OCI-LY1 (cell line): ENCODE results near the gene ZP3.

ENCODE experiments used
- EZH2 ChIP-seq: fragments of 200-600 bp; sonication (generic), shearing (Covaris generic); IDR thresholded peaks from 2 replicates; pipeline ENCODE4 v1.8.0; 2017; ENCODE audit warnings: borderline replicate concordance, mixed run types, mild to moderate bottlenecking, antibody characterized with exemption, low read length, moderate library complexity, mixed read lengths
- TF ChIP-seq, protein P1 (sequence below): fragments of 200-600 bp; sonication (generic), shearing (Covaris generic); IDR thresholded peaks from 2 replicates; pipeline ENCODE4 v1.5.1; 2017; ENCODE audit warnings: mild to moderate bottlenecking, antibody characterized with exemption, low read length, moderate library complexity, mixed read lengths

GRCh38 chr7:76428868-76429805 is 4.4 kb downstream of the ZP3 start:
- TF ChIP-seq, protein P1, sequence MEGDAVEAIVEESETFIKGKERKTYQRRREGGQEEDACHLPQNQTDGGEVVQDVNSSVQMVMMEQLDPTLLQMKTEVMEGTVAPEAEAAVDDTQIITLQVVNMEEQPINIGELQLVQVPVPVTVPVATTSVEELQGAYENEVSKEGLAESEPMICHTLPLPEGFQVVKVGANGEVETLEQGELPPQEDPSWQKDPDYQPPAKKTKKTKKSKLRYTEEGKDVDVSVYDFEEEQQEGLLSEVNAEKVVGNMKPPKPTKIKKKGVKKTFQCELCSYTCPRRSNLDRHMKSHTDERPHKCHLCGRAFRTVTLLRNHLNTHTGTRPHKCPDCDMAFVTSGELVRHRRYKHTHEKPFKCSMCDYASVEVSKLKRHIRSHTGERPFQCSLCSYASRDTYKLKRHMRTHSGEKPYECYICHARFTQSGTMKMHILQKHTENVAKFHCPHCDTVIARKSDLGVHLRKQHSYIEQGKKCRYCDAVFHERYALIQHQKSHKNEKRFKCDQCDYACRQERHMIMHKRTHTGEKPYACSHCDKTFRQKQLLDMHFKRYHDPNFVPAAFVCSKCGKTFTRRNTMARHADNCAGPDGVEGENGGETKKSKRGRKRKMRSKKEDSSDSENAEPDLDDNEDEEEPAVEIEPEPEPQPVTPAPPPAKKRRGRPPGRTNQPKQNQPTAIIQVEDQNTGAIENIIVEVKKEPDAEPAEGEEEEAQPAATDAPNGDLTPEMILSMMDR: no peak
- no peak for TF ChIP-seq EZH2
